Measurements from ENCODE around the gene ARID1B. TPM values are rescaled to one million over a fixed set of nuclear protein-coding genes. Genes with fewer than 3 reads are reported as not detected.

The ARID1B gene
- total RNA-seq, 1 donor from 2014 or later: 62.1 TPM

DNA sequence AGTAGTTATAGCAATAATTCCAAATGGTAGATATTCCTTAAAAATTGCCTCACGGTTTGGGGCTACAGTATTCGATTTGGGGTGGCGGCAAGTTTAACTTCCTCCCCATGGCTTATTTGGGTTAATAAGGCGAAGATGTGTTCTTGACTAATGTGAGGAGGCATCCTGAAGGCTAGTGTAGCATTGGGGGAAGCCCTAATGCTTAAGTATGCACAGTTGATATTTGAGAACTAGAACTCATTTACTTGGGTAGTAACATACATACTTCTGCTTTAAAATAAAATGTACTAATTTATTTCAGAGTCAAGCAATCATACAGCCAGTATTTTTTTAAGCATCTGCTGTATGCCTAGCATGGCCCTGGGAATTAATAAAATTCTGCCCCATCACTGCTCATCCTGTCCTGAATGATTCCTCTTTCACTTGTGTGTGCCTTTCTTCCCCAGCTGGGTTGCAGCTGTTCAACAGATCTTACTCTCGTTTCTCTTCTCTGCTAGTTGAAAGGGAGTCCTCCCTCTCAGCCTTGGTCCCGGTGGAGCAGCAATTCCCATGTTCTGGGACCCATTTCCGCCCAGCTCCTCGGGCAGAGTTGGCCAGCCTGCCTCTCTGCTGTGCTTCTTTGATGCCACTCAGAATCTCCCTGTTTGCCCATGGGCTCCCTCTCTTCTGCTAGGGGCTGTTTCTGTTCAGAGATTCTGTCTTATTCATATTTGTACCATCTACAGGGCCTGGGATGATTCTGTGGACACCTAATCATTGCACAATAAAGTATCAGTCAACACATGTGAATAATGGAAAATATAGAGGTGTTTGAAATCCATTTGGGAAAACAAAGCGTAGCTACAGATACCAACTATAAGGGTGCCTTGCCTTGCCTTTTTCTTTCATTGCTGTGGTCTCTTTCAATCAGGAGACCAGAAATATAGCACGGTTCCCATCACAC, 104.8 kb downstream of the ARID1B start:
- H4K20me1 ChIP-seq (ENCODE audit: low read depth): peaks cover 87% of the 10 kb centered on the region
- H3K4me3 ChIP-seq: no peak overlapping the region
- Mint-ChIP-seq H3K36me3 (peaks cover 16% of the 10 kb centered on the region), H3K27me3 (ENCODE audit: insufficient read depth, low read depth) (no peaks in the 10 kb centered on the region), H3K27ac (no peak overlapping the region), H3K4me3 (no peak overlapping the region), H3K9me3 (no peaks in the 10 kb centered on the region), H3K4me1 (peaks cover 24% of the 10 kb centered on the region)
- peaks cover 100% of the 10 kb centered on the region for H3K79me2 ChIP-seq (ENCODE audit: low read depth)
- peaks cover 7% of the 10 kb centered on the region for H3F3A ChIP-seq (ENCODE audit: low read depth)
- H3K36me3 ChIP-seq: no peaks in the 10 kb centered on the region
- peaks cover 39% of the 10 kb centered on the region for H3K4me1 ChIP-seq
- no peak overlapping the region for H2AFZ ChIP-seq (replicated peaks)
- DNase-seq (ENCODE audit: low spot score): no peak
- no peak overlapping the region for H3K27ac ChIP-seq
- no peak overlapping the region for H3K9ac ChIP-seq
- H3K4me2 ChIP-seq: no peak overlapping the region
- H3K9me3 ChIP-seq (ENCODE audit: low read depth): no peaks in the 10 kb centered on the region
- no peaks in the 10 kb centered on the region for H3K27me3 ChIP-seq
- no peak for TF ChIP-seq EZH2 (IDR thresholded peaks at IDR 0.05)
- TF ChIP-seq CTCF (IDR thresholded peaks at IDR 0.05): no peak
- TF ChIP-seq EZH2phosphoT487 (IDR thresholded peaks at IDR 0.05): no peak

- H3K4me3 Mint-ChIP-seq: no peak overlapping the region
Measured at GRCh38 chr6:156883497-156884252, 106.5 kb downstream of the ARID1B start.

DNA sequence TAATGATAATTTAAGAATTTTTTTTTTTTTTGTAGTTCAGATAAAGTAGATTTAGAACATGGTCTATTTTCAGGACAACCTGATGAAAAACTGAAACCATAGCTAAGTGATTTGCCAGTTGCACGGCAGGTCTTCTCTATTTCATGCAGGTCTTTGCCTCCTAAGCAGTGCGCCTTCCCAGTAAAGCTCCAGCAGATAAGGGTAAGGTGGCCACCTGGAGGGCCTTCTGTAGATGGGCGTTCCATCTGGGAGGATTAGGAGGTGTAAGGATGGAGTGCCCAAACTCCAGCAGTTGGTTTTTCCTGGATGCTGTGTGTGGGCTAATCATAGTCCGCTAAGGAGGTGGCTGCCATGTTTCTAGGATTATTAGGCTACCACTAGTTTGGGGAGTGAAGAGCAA, 107.1 kb downstream of the ARID1B start:
- Mint-ChIP-seq H3K27me3 (ENCODE audit: insufficient read depth, low read depth) (no peaks in the 10 kb centered on the region), H3K36me3 (peaks cover 12% of the 10 kb centered on the region), H3K27ac (no peak overlapping the region), H3K4me3 (no peak overlapping the region), H3K9me3 (no peaks in the 10 kb centered on the region), H3K4me1 (peaks cover 37% of the 10 kb centered on the region)
- no peaks in the 10 kb centered on the region for H3K9me3 ChIP-seq (ENCODE audit: low read depth)
- no peak overlapping the region for H3K27ac ChIP-seq
- H3K4me3 ChIP-seq: no peak overlapping the region
- H3K9ac ChIP-seq: no peak overlapping the region
- peaks cover 100% of the 10 kb centered on the region for H3K79me2 ChIP-seq (ENCODE audit: low read depth)
- H4K20me1 ChIP-seq (ENCODE audit: low read depth): peaks cover 95% of the 10 kb centered on the region
- no peaks in the 10 kb centered on the region for H3K36me3 ChIP-seq
- no peak overlapping the region for H3K4me2 ChIP-seq
- H3K4me1 ChIP-seq: peaks cover 60% of the 10 kb centered on the region
- DNase-seq (ENCODE audit: low spot score): no peak
- H3F3A ChIP-seq (ENCODE audit: low read depth): peaks cover 7% of the 10 kb centered on the region
- TF ChIP-seq CTCF (IDR thresholded peaks at IDR 0.05) (no peak), EZH2 (IDR thresholded peaks at IDR 0.05) (no peak), EZH2phosphoT487 (IDR thresholded peaks at IDR 0.05) (no peak)
- H2AFZ ChIP-seq (replicated peaks): no peak overlapping the region
- H3K27me3 ChIP-seq: no peaks in the 10 kb centered on the region

More at GRCh38 chr6:156883497-156884252, 106.5 kb downstream of the ARID1B start:
- Mint-ChIP-seq H3K9me3 (no peaks in the 10 kb centered on the region), H3K36me3 (peaks cover 13% of the 10 kb centered on the region), H3K4me1 (peaks cover 39% of the 10 kb centered on the region), H3K27me3 (ENCODE audit: insufficient read depth, low read depth) (no peaks in the 10 kb centered on the region), H3K27ac (no peak overlapping the region)
- TF ChIP-seq EZH2phosphoT487 (IDR thresholded peaks at IDR 0.05) (no peak), CTCF (IDR thresholded peaks at IDR 0.05) (no peak), EZH2 (IDR thresholded peaks at IDR 0.05) (no peak)
- H3K9me3 ChIP-seq (ENCODE audit: low read depth): no peaks in the 10 kb centered on the region
- DNase-seq (ENCODE audit: low spot score): no peak
- no peaks in the 10 kb centered on the region for H3K36me3 ChIP-seq
- no peak overlapping the region for H3K9ac ChIP-seq
- peaks cover 100% of the 10 kb centered on the region for H3K79me2 ChIP-seq (ENCODE audit: low read depth)
- no peak overlapping the region for H3K4me3 ChIP-seq
- H2AFZ ChIP-seq (replicated peaks): no peak overlapping the region
- no peaks in the 10 kb centered on the region for H3K27me3 ChIP-seq
- H3K27ac ChIP-seq: no peak overlapping the region
- H3F3A ChIP-seq (ENCODE audit: low read depth): peaks cover 7% of the 10 kb centered on the region
- H4K20me1 ChIP-seq (ENCODE audit: low read depth): peaks cover 95% of the 10 kb centered on the region
- H3K4me2 ChIP-seq: no peak overlapping the region
- peaks cover 56% of the 10 kb centered on the region for H3K4me1 ChIP-seq

All from neural progenitor cell (in vitro differentiated cells).